Measurements from ENCODE around the gene S100A2.
"Not testable (repeated sequence)": the region's sequence is repeated elsewhere in the genome, so short reads cannot be mapped to it uniquely, and the experiment has no call there.

Gene S100A2

GRCh38 chr1:153532769-153533599, 32.7 kb downstream of the S100A2 start:
- DNase-seq (ENCODE audit: low read depth), result peak; percentile 52

- DNase-seq (ENCODE audit: low read depth), result no peak
These were observed 33.5 kb downstream of the S100A2 start for GRCh38 chr1:153532181-153532580.

- no peak for DNase-seq (ENCODE audit: low read depth)
These were observed 34.0 kb downstream of the S100A2 start for GRCh38 chr1:153531638-153532037.

GRCh38 chr1:153527683-153528040, 38.0 kb downstream of the S100A2 start:
- DNase-seq (ENCODE audit: low read depth), result no peak

- DNase-seq (ENCODE audit: low read depth), result no peak
These were observed 38.5 kb downstream of the S100A2 start for GRCh38 chr1:153527023-153527682.

DNA sequence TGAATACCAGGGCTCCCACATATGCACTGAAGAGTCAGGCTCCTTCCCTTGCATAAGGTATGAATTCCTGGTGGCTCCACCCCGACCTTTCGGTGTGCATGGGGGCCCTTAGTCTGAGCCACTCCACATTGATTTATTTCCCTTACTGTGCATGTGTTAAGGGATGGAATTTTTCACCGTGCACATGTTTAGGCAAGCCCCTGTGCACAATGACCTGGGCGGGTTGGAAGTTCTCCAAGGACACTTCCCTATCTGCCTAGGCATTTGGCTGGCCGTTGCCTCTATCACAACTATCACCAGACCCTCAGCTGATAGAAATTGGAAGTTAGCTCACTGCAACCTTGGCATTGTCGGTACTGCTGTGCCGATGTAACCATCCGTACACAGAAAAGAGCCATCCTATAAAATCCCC, 39.5 kb downstream of the S100A2 start:
- DNase-seq (ENCODE audit: low read depth), result no peak

GRCh38 chr1:153525088-153525728, 40.4 kb downstream of the S100A2 start:
- no peak for DNase-seq (ENCODE audit: low read depth)

DNA sequence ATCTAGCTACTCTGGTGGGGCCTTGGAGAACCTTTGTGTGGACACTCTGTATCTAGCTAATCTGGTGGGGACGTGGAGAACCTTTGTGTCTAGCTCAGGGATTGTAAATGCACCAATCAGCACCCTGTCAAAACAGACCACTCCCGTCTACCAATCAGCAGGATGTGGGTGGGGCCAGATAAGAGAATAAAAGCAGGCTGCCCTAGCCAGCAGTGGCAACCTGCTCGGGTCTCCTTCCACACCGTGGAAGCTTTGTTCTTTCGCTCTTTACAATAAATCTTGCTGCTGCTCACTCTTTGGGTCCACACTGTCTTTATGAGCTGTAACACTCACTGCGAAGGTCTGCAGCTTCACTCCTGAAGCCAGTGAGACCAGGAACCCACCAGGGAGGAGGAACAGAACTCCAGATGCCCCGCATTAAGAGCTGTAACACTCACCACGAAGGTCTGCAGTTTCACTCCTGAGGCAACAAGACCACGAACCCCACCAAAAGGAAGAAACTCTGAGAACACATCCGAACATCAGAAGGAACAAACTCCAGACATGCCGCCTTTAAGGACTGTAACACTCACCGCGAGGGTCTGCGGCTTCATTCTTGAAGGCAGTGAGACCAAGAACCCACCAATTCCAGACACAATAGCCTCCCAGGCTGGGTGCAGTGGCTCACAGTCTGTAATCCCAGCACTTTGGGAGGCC, 43.1 kb downstream of the S100A2 start:
- DNase-seq (ENCODE audit: low read depth), result not testable (repeated sequence)

- DNase-seq (ENCODE audit: low read depth), result not testable (repeated sequence)
These were observed 43.8 kb downstream of the S100A2 start for GRCh38 chr1:153521808-153522207.

- no peak for DNase-seq (ENCODE audit: low read depth)
These were observed 44.7 kb downstream of the S100A2 start for GRCh38 chr1:153520818-153521476.

GRCh38 chr1:153520137-153520691, 45.4 kb downstream of the S100A2 start:
- not testable (repeated sequence) for DNase-seq (ENCODE audit: low read depth)

GRCh38 chr1:153519242-153519641, 46.4 kb downstream of the S100A2 start:
- DNase-seq (ENCODE audit: low read depth), result no peak

- DNase-seq (ENCODE audit: low read depth), result no peak
These were observed 49.9 kb downstream of the S100A2 start for GRCh38 chr1:153515504-153516394.

DNA sequence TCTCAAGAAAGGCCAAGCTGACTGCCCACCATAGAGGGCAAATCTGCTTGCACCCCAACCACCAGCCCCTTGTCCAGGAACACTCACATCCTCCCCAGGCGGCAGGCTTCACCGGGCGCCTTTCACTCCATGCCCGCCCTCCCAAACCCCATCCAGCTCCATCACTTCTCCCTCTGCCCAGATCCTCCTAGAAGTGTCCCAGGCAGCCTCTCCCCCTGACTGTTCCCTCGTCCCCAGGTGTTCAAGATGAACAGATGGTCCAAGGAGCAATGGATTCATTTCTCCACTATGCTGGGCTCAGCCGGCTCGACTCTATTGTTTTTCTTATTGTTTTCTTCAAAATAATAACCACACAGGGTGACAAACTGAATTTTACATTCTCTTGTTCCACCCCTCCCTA, 52.0 kb downstream of the S100A2 start:
- DNase-seq (ENCODE audit: low read depth), result no peak

- DNase-seq (ENCODE audit: low read depth), result no peak
These were observed 52.6 kb downstream of the S100A2 start for GRCh38 chr1:153513023-153513422.
